ENCODE results near the gene CETP. TPM values are rescaled to one million over a fixed set of nuclear protein-coding genes. Genes with fewer than 3 reads are reported as not detected.

The CETP gene
- total and polyA plus RNA-seq, 2 of the 13 experiments (the other 11 are each of a cell fraction or from before 2014, with no cell fraction given) = 0.31 to 9.8 TPM

DNA sequence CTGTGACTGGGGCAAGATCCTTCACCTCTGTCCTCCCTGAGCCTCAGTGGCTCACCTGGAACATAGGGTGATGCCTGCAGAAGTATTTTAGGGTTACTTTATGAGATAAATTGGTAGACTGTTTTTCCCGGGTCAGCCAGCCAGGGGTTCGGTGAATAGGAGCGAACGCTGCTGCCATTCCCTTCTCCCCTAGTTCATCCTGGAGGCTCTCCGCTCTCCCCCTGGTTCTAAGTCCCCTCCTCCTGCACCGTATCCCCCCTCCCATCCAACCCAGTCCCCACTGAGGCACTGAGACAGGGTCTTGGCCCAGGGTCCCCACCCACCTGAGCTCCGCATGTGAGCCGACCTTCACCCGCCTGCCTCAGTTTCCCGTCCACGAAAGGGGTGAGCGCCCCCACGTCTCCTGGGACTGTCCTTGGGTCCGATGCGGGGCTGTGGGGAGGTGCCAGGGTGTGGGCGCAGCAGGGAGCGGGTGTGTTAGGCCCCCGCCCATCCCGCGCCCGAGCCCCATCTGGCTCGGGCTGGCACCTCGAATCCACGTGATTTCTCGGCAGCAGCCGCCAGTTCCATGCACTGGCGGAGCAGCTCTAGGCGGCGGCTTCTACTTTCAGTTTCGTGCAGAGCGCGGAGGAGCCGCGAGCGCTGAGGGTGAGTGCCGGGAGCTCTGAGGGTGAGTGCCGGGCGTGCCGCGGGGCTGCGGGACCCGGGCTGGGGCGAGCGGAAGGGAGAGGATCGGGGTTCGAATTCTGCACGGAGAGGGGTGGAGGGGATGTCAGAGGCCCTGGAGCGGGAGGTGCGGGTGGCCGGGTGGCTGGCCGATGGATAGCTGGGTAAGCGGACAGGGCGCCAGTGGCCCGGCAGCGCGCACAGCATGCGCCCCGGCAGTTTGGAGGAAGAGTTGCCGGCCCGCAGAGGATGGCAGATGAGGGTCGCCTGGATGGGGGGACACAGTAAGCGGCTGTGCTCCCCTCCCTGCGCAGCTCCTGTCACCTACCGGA is 27.5 kb downstream of the CETP start, which contains the start of gene NLRC5 (continued):
- TF ChIP-seq, protein P1, sequence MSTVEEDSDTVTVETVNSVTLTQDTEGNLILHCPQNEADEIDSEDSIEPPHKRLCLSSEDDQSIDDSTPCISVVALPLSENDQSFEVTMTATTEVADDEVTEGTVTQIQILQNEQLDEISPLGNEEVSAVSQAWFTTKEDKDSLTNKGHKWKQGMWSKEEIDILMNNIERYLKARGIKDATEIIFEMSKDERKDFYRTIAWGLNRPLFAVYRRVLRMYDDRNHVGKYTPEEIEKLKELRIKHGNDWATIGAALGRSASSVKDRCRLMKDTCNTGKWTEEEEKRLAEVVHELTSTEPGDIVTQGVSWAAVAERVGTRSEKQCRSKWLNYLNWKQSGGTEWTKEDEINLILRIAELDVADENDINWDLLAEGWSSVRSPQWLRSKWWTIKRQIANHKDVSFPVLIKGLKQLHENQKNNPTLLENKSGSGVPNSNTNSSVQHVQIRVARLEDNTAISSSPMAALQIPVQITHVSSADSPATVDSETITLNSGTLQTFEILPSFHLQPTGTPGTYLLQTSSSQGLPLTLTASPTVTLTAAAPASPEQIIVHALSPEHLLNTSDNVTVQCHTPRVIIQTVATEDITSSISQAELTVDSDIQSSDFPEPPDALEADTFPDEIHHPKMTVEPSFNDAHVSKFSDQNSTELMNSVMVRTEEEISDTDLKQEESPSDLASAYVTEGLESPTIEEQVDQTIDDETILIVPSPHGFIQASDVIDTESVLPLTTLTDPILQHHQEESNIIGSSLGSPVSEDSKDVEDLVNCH (CRISPR knock-in tag; IDR thresholded peaks at IDR 0.05) = no peak
- TF ChIP-seq KLF16 (CRISPR knock-in tag; IDR thresholded peaks at IDR 0.05) (peak in 1 of 2 experiments; percentile 87; a peak in 2 of 4 replicates), ONECUT2 (CRISPR knock-in tag; IDR thresholded peaks at IDR 0.05) (no peak), KAT7 (CRISPR knock-in tag; IDR thresholded peaks at IDR 0.05; ENCODE audit: borderline replicate concordance) (peak; percentile 91; the same call in 1 of the 2 replicates), EHMT2 (IDR thresholded peaks at IDR 0.05; ENCODE audit: borderline replicate concordance, low read depth, low read length) (no peak), MED1 (CRISPR knock-in tag; IDR thresholded peaks at IDR 0.05) (peak; percentile 48), ZSCAN22 (CRISPR knock-in tag; IDR thresholded peaks at IDR 0.05) (no peak), EED (CRISPR knock-in tag; IDR thresholded peaks at IDR 0.05) (0 out of 2 replicates have a peak, but pooled peaks have one; percentile 28), ZNF101 (CRISPR knock-in tag; IDR thresholded peaks at IDR 0.05; ENCODE audit: borderline replicate concordance, low read depth) (0 out of 2 replicates have a peak, but pooled peaks have one; percentile 31), ZNF607 (CRISPR knock-in tag; IDR thresholded peaks at IDR 0.05; ENCODE audit: borderline replicate concordance) (peak; percentile 25; the same call in 1 of the 2 replicates), CBX2 (IDR thresholded peaks at IDR 0.05; ENCODE audit: low read depth, low read length) (no peak), CBX2 (CRISPR knock-in tag; IDR thresholded peaks at IDR 0.05; ENCODE audit: low read depth) (no peak), MYNN (CRISPR knock-in tag; IDR thresholded peaks at IDR 0.05; ENCODE audit: low read depth) (no peak), ZNF619 (CRISPR knock-in tag; IDR thresholded peaks at IDR 0.05) (no peak), HHEX (CRISPR knock-in tag; IDR thresholded peaks at IDR 0.05) (no peak)
- TF ChIP-seq, protein P2, sequence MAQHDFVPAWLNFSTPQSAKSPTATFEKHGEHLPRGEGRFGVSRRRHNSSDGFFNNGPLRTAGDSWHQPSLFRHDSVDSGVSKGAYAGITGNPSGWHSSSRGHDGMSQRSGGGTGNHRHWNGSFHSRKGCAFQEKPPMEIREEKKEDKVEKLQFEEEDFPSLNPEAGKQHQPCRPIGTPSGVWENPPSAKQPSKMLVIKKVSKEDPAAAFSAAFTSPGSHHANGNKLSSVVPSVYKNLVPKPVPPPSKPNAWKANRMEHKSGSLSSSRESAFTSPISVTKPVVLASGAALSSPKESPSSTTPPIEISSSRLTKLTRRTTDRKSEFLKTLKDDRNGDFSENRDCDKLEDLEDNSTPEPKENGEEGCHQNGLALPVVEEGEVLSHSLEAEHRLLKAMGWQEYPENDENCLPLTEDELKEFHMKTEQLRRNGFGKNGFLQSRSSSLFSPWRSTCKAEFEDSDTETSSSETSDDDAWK (CRISPR knock-in tag; IDR thresholded peaks at IDR 0.05) = no peak
- TF ChIP-seq, protein P3, sequence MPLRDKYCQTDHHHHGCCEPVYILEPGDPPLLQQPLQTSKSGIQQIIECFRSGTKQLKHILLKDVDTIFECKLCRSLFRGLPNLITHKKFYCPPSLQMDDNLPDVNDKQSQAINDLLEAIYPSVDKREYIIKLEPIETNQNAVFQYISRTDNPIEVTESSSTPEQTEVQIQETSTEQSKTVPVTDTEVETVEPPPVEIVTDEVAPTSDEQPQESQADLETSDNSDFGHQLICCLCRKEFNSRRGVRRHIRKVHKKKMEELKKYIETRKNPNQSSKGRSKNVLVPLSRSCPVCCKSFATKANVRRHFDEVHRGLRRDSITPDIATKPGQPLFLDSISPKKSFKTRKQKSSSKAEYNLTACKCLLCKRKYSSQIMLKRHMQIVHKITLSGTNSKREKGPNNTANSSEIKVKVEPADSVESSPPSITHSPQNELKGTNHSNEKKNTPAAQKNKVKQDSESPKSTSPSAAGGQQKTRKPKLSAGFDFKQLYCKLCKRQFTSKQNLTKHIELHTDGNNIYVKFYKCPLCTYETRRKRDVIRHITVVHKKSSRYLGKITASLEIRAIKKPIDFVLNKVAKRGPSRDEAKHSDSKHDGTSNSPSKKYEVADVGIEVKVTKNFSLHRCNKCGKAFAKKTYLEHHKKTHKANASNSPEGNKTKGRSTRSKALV (CRISPR knock-in tag; IDR thresholded peaks at IDR 0.05) = peak; percentile 100
- TF ChIP-seq, protein P4, sequence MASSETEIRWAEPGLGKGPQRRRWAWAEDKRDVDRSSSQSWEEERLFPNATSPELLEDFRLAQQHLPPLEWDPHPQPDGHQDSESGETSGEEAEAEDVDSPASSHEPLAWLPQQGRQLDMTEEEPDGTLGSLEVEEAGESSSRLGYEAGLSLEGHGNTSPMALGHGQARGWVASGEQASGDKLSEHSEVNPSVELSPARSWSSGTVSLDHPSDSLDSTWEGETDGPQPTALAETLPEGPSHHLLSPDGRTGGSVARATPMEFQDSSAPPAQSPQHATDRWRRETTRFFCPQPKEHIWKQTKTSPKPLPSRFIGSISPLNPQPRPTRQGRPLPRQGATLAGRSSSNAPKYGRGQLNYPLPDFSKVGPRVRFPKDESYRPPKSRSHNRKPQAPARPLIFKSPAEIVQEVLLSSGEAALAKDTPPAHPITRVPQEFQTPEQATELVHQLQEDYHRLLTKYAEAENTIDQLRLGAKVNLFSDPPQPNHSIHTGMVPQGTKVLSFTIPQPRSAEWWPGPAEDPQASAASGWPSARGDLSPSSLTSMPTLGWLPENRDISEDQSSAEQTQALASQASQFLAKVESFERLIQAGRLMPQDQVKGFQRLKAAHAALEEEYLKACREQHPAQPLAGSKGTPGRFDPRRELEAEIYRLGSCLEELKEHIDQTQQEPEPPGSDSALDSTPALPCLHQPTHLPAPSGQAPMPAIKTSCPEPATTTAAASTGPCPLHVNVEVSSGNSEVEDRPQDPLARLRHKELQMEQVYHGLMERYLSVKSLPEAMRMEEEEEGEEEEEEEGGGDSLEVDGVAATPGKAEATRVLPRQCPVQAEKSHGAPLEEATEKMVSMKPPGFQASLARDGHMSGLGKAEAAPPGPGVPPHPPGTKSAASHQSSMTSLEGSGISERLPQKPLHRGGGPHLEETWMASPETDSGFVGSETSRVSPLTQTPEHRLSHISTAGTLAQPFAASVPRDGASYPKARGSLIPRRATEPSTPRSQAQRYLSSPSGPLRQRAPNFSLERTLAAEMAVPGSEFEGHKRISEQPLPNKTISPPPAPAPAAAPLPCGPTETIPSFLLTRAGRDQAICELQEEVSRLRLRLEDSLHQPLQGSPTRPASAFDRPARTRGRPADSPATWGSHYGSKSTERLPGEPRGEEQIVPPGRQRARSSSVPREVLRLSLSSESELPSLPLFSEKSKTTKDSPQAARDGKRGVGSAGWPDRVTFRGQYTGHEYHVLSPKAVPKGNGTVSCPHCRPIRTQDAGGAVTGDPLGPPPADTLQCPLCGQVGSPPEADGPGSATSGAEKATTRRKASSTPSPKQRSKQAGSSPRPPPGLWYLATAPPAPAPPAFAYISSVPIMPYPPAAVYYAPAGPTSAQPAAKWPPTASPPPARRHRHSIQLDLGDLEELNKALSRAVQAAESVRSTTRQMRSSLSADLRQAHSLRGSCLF (CRISPR knock-in tag; IDR thresholded peaks at IDR 0.05; ENCODE audit: borderline replicate concordance) = 0 out of 2 replicates have a peak, but pooled peaks have one; percentile 47
